Measurements from ENCODE around the gene PPM1H. TPM values are rescaled to one million over a fixed set of nuclear protein-coding genes. Genes with fewer than 3 reads are reported as not detected.

PPM1H gene
- total RNA-seq, 1 donor from 2014 or later, result 0.49 TPM

DNA sequence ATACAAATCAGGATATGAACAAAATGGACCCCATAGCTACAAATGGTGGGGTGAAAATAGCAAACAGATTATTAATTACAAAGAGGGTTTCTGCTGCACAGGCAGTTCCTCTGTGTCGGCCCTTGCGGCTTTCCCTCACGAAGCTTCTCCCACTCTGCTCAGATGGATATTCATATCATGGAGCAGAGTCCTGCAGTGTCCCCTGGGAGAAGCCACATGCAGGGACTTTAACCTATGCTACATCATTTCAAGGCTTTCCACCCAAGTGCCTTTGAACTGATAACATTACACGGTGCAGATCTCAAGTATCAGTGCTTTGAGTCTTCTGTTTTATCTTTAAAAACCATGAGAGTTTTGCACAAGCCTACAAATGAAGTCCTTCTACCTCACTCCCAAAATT is 229.1 kb downstream of the PPM1H start:
- DNase-seq (ENCODE audit: extremely low spot score in 2 of 2), result no peak
- peaks cover 27% of the 10 kb centered on the region for H3K4me1 ChIP-seq

DNA sequence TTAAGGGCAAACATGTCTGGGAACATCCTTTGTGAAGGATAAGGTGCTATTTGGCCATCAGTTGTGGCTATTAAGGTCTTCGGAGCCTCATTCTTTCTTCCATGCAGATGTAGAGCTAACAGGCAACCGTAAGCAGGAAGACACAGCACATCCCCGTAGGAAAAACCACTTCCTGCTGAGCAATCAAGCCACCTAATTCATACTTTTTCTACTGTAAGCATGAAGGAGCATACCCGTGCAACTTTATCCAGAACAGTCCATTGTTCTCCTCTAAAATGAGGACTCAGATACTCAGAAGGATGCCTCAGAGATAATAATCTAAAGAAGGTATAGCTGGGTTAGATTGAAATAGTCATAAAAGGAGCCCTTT is 232.0 kb downstream of the PPM1H start:
- Histone ChIP-seq H3K4me1 (peaks cover 27% of the 10 kb centered on the region), H3K4me3 (no peak overlapping the region), H3K27ac (peak overlapping the region; percentile 67), H3K9me3 (no peaks in the 10 kb centered on the region), H3K36me3 (no peaks in the 10 kb centered on the region), H3K27me3 (no peaks in the 10 kb centered on the region)
- TF ChIP-seq POLR2A (IDR thresholded peaks at IDR 0.05), result no peak
- no peak for TF ChIP-seq POLR2AphosphoS5 (IDR thresholded peaks at IDR 0.05; ENCODE audit: insufficient read depth in 1 of 2, low read depth in 1 of 2)
- TF ChIP-seq, protein P1, sequence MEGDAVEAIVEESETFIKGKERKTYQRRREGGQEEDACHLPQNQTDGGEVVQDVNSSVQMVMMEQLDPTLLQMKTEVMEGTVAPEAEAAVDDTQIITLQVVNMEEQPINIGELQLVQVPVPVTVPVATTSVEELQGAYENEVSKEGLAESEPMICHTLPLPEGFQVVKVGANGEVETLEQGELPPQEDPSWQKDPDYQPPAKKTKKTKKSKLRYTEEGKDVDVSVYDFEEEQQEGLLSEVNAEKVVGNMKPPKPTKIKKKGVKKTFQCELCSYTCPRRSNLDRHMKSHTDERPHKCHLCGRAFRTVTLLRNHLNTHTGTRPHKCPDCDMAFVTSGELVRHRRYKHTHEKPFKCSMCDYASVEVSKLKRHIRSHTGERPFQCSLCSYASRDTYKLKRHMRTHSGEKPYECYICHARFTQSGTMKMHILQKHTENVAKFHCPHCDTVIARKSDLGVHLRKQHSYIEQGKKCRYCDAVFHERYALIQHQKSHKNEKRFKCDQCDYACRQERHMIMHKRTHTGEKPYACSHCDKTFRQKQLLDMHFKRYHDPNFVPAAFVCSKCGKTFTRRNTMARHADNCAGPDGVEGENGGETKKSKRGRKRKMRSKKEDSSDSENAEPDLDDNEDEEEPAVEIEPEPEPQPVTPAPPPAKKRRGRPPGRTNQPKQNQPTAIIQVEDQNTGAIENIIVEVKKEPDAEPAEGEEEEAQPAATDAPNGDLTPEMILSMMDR (IDR thresholded peaks at IDR 0.05), result no peak
- no peak for DNase-seq (ENCODE audit: extremely low spot score in 2 of 2)
- intact Hi-C loops (cut with DNase I), result no loop called here

More for the DNA sequence above, 229.1 kb downstream of the PPM1H start:
- no peaks in the 10 kb centered on the region for H3K27me3 ChIP-seq
- no peak for TF ChIP-seq POLR2A (IDR thresholded peaks at IDR 0.05)
- TF ChIP-seq POLR2AphosphoS5 (IDR thresholded peaks at IDR 0.05; ENCODE audit: insufficient read depth in 1 of 2, low read depth in 1 of 2), result no peak
- TF ChIP-seq, protein P1 (IDR thresholded peaks at IDR 0.05), result no peak
- H3K27ac ChIP-seq, result no peak overlapping the region
- H3K4me3 ChIP-seq, result no peak overlapping the region
- intact Hi-C loops (cut with DNase I), result no loop called here
- H3K36me3 ChIP-seq, result no peaks in the 10 kb centered on the region
- no peaks in the 10 kb centered on the region for H3K9me3 ChIP-seq

DNA sequence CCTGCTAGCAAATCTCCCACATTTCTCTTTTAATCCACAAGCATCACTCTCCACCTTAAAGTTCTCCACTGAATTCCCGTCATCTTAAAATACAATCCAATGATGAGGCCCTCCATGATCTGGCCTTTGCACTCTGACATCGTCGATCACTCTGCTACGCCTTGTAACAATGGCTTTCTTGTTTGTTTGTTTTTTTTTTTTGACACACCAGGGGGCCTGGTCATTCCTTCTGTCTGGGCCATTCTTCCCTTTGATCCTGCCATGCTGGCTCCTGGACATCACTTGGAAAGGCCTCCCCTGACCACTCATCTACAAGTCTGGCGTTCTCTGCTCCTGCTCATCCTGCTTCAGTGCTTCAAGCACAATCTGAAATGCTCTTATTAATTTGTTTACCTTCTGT is 233.5 kb downstream of the PPM1H start:
- Histone ChIP-seq H3K27ac (no peak overlapping the region), H3K4me3 (no peak overlapping the region)
- TF ChIP-seq POLR2A (IDR thresholded peaks at IDR 0.05), result no peak
- TF ChIP-seq POLR2AphosphoS5 (IDR thresholded peaks at IDR 0.05; ENCODE audit: insufficient read depth in 1 of 2, low read depth in 1 of 2), result no peak
- TF ChIP-seq, protein P1 (IDR thresholded peaks at IDR 0.05), result no peak

DNA sequence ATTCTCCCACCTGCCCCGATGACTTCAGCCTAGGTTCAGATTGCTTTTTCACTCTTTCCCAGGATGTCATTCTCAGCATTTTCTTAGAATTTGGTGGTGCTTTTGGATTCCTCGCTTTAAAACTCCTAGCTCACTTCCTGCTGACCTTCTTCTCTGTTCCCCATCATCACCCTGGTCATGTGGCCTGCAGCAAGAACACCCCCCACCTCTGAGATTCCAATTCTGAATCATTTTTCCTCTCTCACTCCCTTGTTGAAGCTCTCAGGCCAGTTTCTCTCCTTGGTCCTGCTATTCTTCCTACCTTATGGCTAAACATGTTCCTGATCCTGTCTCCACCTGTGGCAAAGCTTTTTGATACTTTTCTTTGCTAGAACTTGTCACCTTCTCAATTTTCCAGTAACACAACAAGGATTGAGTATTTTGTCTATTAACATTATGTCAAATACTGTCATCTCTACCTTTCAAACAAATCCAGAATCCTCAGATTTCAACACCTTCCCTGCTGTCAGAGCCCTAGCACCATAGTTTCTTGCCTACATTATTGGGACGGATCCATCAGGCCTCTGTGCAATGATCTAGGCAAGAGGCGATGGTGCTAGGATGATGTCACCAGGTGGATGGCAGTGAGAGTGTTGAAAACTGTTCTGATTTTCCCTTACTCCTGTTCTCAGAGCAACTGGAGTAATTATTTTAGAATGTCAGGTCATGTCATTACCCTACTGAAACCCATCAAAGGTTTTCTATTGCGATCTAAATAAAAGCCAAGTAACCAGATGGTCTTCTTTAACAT is 234.7 kb downstream of the PPM1H start:
- no peaks in the 10 kb centered on the region for H3K9me3 ChIP-seq
- TF ChIP-seq POLR2AphosphoS5 (IDR thresholded peaks at IDR 0.05; ENCODE audit: insufficient read depth in 1 of 2, low read depth in 1 of 2) (no peak), POLR2A (IDR thresholded peaks at IDR 0.05) (no peak)
- TF ChIP-seq, protein P1 (IDR thresholded peaks at IDR 0.05), result no peak
- H3K4me1 ChIP-seq, result peaks cover 27% of the 10 kb centered on the region
- DNase-seq (ENCODE audit: extremely low spot score in 2 of 2), result no peak
- no peak overlapping the region for H3K4me3 ChIP-seq
- H3K27ac ChIP-seq, result no peak overlapping the region
- H3K27me3 ChIP-seq, result no peaks in the 10 kb centered on the region
- no peaks in the 10 kb centered on the region for H3K36me3 ChIP-seq
- intact Hi-C loops (cut with DNase I), result no loop called here

More for the DNA sequence above, 233.5 kb downstream of the PPM1H start:
- Histone ChIP-seq H3K36me3 (no peaks in the 10 kb centered on the region), H3K9me3 (no peaks in the 10 kb centered on the region), H3K4me1 (peaks cover 27% of the 10 kb centered on the region), H3K27me3 (no peaks in the 10 kb centered on the region)
- no peak for DNase-seq (ENCODE audit: extremely low spot score in 2 of 2)
- intact Hi-C loops (cut with DNase I), result no loop called here

DNA sequence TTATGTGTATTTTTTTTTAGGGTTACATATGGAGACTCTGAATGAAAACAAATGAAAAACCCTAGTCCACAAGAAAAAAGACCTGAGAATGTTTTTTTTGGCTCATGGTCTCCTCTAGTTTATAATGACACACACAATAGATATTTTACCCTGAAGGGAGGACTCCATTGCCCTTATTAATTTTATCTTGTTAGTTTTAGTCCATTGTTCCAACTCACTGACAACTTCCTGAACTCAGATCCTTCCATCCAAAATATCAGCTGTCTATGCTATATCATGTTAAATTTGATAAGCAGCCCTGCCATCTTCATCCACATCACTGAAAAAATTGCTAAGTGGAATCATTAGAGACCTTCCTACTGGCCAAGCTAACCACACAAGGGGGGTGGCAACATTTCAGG is 236.2 kb downstream of the PPM1H start:
- intact Hi-C loops (cut with DNase I), result no loop called here

More for the DNA sequence above, 236.2 kb downstream of the PPM1H start:
- Histone ChIP-seq H3K9me3 (no peaks in the 10 kb centered on the region), H3K27me3 (no peaks in the 10 kb centered on the region), H3K4me1 (peaks cover 19% of the 10 kb centered on the region), H3K4me3 (no peak overlapping the region), H3K36me3 (no peaks in the 10 kb centered on the region), H3K27ac (no peak overlapping the region)
- TF ChIP-seq POLR2A (IDR thresholded peaks at IDR 0.05), result no peak
- TF ChIP-seq, protein P1 (IDR thresholded peaks at IDR 0.05), result no peak
- no peak for TF ChIP-seq POLR2AphosphoS5 (IDR thresholded peaks at IDR 0.05; ENCODE audit: insufficient read depth in 1 of 2, low read depth in 1 of 2)
- no peak for DNase-seq (ENCODE audit: extremely low spot score in 2 of 2)

Measured in vagina (tissue), 2 donors.